Nucleus accumbens (tissue), 56 donors: ENCODE results near the gene TLL1.

Experiments used
- DNase-seq, 56 donors: peaks; one replicate each; lab custom pipeline; 2025; lab: John Stamatoyannopoulos, UW

TLL1 gene

DNA sequence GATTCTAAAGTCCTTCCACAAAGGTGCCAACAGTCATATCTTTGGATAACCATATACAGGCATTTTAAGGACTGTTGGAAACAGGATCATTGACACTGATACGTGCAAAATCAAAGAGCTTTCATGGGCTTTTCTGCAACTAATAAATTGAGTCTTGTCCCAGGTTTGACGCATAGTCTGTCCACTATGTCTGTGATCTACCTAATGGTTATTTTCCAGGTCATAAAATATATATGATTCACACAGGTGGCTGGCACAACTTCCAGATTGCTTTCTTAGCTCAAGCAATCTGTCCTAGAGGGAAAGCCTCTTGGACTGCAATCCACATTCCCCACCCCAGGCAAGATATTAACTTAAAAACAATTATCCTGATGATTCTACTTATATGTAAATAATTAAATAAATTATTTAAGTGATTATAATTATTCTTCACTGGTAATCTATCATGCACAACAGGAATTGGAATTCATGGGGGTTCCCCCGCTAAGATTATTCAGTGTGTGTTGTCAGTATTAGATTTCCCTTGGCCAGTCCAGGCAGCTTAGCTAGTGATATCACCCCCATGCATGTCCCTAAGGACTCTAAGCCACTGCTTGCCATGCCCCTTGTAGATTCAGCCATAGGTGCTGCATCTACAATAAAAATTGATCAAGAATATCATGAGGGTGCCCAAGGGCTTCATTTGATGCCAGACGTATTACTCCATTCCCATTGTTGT, 97.8 kb downstream of the TLL1 start:
- DNase-seq = no peak

DNA sequence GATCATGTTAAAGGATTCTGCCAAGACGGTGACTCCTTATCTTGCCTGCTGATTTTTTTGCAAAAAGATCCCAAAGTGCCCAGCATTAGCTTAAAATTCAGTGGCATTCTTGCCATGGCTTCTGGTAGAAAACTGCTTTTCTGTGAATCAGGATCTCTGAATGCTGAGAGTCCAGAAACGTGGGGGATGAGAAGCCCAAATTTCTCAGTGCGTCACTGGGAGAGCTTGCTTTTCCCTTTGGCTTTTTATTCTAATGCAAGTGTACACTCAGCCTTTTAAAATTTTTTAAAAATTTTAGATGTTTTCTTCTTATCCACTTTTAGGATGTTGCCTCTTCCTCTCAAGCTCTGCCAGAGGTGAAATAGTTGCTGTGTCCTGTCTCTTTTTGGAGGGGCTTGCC, 98.4 kb downstream of the TLL1 start:
- DNase-seq = no peak

DNA sequence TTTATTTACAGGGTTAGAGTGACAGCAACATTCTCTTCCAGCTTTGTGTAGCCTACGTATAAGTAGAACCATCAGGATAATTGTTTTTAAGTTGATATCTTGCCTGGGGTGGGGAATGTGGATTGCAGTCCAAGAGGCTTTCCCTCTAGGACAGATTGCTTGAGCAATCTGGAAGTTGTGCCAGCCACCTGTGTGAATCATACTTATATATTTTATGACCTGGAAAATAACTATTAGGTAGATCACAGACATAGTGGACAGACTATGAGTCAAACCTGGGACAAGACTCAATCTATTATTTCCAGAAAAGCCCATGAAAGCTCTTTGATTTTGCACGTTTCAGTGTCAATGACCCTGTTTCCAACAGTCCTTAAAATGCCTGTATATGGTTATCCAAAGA, 98.9 kb downstream of the TLL1 start:
- no peak for DNase-seq

DNA sequence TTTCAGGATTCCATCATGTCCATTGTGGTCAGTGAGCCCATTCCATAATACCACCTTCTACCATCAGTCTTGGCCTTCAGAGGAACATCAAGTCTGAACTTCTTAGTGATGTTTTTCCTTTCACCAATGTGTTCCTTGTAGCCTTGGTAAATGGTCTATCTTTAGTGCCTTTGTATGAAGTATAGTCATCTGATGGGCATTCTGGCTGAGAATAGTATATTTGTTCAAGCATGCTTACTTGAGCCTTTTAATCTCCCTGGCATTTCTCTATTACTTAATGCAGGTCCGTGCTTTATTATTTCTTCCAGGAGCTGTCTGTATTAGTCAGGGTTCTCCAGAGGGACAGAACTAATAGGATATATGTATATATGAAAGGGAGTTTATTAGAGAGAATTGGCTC, 99.7 kb downstream of the TLL1 start:
- DNase-seq = no peak

DNA sequence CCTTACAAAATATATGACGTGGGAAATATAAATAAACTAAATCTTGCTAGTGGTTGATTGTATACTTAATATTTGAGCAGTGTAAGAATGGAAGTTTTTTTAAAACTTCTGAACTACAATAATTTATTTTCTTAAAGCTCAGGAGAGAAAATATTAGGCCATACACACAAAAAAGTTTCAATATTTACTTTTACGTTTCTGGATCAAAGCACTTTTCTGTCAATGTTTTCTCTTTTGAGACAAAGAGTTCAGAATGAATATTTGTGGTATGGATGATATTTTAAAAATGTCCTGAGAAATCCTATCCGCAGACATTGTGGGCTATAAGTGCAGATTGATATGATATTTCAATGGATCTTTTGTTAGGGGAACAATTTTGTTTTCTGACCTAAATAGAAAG, 109.9 kb downstream of the TLL1 start:
- no peak for DNase-seq

DNA sequence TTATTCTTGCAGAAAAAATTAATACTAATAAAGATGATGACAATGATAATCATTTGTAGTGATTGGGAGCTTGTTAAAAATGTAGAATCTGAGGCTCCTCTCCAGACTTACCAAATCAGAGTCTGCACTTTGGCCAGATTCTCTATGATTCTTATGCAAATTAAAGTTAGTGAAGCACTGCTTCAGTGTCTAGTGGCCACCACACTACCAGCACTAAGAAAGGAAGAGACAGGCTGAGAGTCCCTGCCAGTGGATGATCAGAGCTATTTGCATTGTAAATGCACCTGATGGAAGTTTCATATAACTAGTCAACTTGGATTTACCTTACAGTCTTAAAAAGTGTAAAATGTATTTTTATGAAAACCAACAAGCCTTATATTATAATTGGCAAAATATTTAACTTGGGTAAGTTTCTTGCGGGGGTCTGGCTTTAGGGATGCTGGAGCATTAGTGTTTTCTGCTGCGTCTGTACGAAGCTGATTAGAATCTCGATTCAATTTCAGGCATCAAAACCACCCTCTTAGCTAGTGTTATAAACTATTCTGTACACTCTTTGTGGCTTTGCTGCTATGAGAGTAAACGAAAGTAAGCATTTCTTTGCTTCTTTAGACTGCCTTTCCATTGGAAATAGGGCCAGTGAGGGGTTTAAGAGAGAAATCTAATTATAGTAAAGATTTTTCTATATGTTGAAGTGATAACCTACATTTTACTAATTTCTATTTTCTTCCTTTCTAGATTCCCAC, 114.1 kb downstream of the TLL1 start:
- no peak for DNase-seq

DNA sequence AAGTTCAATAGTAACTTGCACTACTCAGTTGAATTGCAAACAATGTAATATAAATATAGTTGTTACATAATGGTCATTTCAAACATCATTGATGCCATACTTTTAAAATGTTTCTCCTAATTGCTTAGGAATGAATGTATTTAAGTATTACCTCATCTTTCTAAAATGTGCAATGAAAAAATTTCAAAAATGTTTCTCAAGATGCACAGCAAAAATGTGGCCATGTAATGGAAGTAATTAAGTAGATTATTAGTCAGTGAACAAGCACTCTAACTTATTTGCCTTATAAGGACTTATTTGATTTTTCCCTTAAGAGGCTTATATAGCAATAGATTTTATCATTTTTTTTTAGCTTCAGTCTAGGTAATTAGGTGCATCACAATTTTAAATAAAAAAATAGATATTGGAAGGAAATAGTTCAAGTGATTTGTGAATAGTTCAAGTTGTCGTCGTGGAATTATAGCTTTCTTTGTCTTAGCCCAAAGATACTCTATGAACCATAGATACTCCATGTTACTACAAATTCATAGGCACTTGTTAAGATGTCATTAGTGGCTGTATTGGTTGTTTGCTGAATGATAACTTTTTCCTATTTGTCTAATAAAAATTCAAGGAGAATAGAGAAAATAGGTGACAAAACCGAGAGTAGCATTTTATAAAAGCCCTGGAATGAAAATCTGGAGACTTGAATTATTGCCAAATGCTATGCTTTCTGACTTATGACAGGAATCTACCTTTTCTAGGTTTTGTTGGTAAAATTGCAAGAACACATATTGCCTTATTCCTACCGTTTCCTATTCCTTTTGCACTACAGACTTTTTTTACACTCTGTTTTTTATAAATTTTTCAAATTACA, 118.5 kb downstream of the TLL1 start:
- DNase-seq = no peak

DNA sequence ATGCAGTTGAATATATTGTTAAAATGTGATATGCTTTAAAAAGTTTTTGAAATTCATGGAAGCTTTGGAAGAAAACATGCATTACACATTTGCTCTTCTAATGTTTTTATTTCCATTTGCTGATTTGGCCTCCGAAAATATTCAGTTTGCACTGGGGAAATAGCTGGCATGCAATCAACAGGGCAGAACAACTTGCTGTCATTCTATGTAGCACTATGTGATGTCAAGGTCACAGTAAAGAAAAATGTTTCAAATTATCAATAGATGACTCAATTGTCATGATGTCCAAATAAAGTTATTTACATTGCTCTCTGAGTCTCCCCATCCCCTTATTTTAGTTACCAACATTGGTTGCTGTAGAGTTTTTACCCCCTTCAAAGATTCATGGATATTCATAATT, 119.2 kb downstream of the TLL1 start:
- DNase-seq = no peak

DNA sequence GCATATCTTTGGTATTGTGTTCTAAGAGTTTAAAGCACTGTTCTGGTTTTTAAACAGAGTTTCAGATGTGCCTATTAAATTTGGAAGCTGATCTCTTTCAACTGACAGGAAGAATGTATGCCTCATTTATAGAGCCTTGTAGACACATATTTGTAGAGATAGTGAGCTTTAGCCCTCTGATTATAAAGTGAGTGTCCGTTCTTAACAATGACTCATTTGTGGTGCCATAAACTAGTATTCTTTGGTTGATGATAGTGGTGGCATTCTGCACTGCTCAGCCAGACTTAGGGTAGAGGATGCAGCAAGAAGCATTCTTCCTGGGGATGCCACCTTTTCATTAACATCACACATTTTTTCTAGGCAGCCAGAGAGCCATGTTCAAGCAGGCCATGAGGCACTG, 121.7 kb downstream of the TLL1 start:
- DNase-seq = no peak

DNA sequence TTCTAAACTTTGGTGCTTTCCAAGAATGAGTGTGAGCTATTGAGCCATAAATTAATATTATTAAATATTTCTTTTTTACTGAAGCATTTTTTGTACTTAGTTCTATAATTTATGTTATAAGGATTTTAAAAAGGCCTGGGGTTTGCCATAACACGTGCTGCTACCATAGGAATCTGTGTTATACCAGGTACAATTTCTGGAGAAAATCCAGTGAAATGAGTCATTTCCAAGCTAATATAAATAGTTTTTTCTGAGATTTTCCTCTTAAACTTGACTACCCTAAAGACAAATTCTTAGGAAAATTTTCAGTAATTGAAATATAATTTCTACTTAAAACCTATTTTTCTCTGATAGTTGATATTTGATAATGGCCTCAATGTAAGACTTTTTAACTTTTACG, 130.8 kb downstream of the TLL1 start:
- DNase-seq = no peak

DNA sequence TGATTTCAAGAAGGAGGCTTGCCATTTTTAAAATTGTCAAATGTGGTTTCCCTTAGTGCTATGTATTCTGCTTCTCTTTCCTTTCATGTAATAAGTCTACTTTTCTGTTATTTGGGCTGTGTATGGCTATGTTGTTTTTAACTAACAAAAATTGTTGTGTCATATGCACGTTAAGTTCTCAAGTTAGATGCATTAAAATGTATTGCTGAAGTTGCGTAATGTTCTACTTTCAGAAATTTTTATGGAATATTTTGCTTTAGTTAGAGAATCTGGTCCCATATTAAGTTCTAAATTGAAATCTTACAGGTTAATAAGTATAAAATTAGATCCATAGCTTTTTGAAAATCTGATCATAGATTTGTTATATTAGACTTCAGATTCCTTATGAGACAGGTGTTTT, 133.2 kb downstream of the TLL1 start:
- no peak for DNase-seq

DNA sequence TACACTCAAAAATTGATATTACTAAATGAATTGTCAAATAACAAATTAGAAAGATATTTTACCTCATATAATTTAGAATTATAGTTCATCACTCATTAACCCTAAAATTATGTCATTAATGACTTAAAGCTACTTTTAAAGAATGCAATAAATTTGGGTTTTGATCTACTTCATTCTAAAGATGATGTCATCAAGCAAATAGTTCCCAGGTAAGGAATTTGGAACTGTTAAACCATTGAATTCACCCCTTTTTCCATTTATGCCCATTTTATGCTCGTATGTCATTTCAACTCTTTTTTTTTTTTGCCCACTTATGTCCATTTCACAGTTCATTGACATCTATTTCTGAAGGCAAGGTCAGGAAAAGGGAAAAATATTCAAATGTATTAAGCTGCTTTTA, 135.5 kb downstream of the TLL1 start:
- no peak for DNase-seq

DNA sequence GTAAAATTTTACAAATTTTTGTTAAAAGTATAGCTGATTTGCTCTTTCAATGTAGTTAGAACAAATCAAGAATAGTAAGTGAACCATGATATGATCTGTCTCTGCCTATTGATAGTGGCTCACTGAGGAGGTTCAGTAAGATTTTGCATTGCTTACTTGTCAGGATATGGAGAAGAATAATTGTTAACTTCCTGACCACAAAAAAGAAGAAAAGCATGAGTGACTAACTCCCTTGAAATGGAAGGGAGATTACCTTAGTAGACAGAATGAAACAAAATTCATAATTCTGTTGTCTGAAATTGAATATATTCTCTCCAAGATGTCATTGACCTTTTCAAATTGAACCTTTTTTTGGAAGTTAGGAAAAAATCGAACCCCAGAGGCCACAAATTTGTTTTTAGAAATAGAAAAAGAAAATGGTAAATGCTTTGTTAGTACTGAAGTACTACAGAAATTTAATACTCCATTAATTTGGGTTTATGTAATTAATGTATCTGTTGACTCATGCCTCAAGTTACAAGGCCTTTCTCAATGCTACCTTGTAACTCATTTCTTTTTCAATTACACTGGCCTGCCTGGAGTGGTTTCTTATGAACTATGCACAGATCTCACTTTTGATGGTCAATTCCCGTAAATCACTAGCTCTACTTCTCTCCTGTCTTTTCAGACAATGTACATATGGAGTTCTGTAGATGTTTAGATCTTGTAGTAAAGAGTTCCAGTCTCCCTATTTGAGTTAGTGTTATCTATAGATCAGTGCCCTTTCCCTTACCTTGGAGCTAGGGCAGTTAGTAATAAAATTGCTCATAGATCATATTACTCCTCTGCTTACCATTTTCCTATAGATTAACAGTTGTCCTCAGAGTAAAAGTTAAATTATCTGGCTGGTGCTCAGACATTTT, 139.3 kb downstream of the TLL1 start:
- DNase-seq = no peak

DNA sequence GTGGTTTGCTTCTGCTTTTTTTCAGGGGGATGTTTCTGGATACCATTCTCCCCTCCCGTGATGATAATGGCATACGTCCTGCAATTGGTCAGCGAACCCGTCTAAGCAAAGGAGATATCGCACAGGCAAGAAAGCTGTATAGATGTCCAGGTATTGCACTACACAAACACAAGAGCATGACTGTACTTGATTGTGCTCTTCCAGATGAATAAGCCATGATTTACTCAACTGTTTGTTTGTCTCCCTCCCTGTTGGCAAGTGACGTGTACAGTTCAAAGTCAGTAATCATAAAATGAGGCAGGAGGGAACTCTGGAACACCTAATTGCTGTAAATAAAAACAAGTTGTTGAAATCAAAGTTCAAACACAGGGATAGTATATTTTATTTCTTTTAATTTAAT, 141.4 kb downstream of the TLL1 start:
- DNase-seq = no peak

DNA sequence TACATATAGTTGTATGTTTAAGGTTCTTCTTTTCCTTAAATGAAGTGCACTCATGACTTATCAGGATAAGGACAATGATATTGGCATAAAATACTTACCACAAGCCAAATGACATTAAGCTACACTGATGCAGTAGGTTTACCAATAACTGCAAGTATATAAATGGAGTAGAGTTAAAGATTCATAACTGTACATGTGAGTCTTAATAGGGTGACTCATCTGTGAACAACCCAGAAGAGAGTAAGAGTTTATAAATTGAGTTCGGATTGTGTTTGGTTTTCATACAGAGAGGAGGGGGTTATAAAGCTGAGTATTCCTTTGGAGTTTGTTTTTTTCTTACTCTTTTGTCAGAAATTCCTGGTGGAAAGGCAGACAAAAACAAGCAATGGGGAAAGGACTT, 144.8 kb downstream of the TLL1 start:
- DNase-seq = no peak

DNA sequence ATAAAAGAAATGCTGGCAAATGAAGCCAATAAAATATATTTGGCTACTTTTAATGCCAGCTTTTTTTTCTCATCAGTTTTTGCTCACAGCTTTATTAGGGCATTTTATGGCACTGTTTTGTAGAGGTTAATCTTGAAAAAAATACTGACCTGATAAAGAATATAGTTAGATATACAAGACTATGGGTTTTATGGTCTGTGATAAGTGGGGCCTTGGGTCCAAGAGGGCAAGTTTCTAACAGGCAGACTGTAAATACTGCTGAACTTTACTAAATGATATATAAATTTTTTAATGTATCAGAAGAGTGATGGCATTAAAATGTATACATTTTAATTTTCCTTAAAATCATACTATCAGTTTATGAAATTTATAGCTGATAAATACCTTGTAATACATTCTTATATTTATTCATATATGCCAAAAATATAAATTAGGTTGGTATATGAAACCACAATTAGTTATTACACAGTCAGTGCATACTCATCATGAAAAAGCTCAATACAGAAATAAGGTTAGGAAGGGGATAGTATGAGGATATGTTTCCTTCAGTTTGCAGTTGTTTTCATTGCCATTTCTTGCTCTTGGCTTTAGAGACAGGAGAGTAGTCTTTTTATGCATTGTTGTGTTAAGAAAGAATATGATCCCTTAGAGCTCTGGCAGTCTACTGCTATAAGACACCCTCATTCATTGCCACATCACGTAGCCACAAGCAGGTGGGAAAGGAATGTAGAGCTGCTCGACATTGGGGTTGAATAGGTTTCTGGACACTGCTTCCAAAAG, 146.6 kb downstream of the TLL1 start:
- DNase-seq = no peak

DNA sequence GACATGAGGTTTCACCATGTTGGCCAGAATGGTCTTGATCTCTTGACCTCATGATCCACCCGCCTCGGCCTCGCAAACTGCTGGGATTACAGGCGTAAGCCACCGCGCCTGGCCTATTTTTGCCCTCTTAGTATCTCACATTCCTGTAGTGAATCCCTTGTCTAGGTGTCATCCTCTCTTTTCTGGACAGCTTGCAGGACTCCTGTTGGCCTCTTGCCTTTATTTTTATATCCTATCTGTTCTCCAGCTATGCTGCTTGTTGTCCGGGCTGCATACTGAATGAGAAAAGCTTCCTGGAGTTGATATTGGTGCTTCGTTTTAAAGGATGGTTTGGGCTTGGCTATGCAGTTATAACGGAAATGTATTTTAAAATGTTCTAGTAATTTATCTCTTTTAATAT, 148.6 kb downstream of the TLL1 start:
- no peak for DNase-seq

DNA sequence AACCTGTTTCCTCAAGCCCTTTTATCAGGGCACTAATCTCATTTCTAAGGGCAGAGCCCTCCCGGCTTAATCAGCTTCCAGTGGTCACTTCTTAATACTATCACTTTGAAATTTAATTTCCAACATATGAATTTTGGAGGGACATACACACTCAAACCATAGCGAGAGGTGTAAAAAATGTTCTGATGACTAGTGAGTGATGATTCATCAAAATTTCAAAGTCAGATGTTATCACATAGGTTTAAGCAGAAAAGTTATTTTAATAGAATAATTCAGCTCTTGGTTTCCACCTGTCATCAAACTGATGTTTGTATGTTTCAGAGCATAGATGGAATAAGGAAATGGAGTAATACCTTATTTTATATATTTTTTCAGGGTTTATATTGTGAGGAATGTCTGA, 161.9 kb downstream of the TLL1 start:
- no peak for DNase-seq

DNA sequence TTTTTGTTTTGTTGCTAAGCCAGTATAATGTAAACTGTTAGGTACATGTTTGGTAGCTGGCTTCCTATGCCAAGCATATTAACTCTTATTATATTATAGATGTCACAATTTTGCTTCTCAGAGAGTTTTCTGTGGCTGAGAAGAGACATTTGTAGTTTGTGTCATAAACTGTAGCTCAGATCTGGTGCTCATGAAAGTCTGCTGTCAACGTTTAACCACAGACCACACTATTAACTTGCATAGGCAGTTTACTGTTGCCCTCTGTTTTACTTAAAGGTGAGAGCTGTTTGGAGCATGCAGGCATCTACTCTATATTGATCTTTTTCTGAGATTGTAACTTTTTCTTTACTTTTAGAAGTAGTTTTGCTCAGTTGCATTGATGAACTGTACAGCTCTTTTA, 166.8 kb downstream of the TLL1 start:
- DNase-seq = no peak
